IMR-90 (cell line): Measurements from ENCODE around the gene BRIP1. TPM values are rescaled to one million over a fixed set of nuclear protein-coding genes. Genes with fewer than 3 reads are reported as not detected.

Experiments
- ATAC-seq: fragments of 200-7000 bp; cut with Tn5 transposase; 2 replicates; pipeline ENCODE4 v1.9.1; 2020; ENCODE audit warnings: low read depth, mild to moderate bottlenecking, moderate library complexity
- BruUV-seq: library from RNA; stranded (reverse); fragments of 400-500 nt; replicated peaks from 2 replicates; lab custom pipeline; 2021; lab: Mats Ljungman, UMichigan
- CTCF ChIA-PET: fragments of 300-600 bp; formaldehyde crosslinking; extraction: SDS; loops from one replicate; lab custom pipeline; 2021; ENCODE audit warnings: antibody characterized with exemption; lab: Yijun Ruan, JAX
- POLR2A ChIA-PET: fragments of 300-600 bp; sonication (Branson Sonifier 250); formaldehyde crosslinking; loops from one replicate; lab custom pipeline; 2022; ENCODE audit warnings: antibody characterized with exemption; ENCODE audit not compliant: unreplicated experiment; lab: Charles Lee
- DNase-seq: peaks from one replicate; pipeline ENCODE4 v3.0.0; 2013
- H2AFZ ChIP-seq: replicated peaks from 2 replicates; pipeline ENCODE3; 2013; ENCODE audit warnings: low read length, mild to moderate bottlenecking; ENCODE audit not compliant: poor library complexity
- H2AK5ac ChIP-seq: 2 replicates; pipeline ENCODE4 v1.6.1; 2013; ENCODE audit warnings: low read depth, low read length, inconsistent platforms
- H2AK9ac ChIP-seq: replicated peaks from 2 replicates; pipeline ENCODE3; 2013; ENCODE audit warnings: mild to moderate bottlenecking, low read depth, low read length, moderate library complexity; ENCODE audit not compliant: poor library complexity
- H2BK120ac ChIP-seq: 2 replicates; pipeline ENCODE4 v1.6.1; 2013; ENCODE audit warnings: low read depth, low read length, inconsistent platforms
- H2BK15ac ChIP-seq: 3 replicates; pipeline ENCODE4 v1.6.1; 2013; ENCODE audit warnings: low read depth, low read length, inconsistent platforms
- H2BK20ac ChIP-seq: 2 replicates; pipeline ENCODE4 v1.6.1; 2013; ENCODE audit warnings: low read depth, mild to moderate bottlenecking, inconsistent platforms, low read length, moderate library complexity
- H2BK5ac ChIP-seq: 2 replicates; pipeline ENCODE4 v1.6.1; 2013; ENCODE audit warnings: mild to moderate bottlenecking, low read depth, low read length, inconsistent platforms; ENCODE audit not compliant: poor library complexity, severe bottlenecking
- H3K14ac ChIP-seq: replicated peaks from 2 replicates; pipeline ENCODE4 v1.6.1; 2013; ENCODE audit warnings: low read depth, low read length, inconsistent platforms
- H3K18ac ChIP-seq: 2 replicates; pipeline ENCODE4 v1.6.1; 2013; ENCODE audit warnings: low read depth, low read length, control low read depth
- H3K23ac ChIP-seq: 2 replicates; pipeline ENCODE4 v1.6.1; 2013; ENCODE audit warnings: low read depth, low read length, inconsistent platforms
- H3K27ac ChIP-seq: 2 replicates; pipeline ENCODE4 v1.5.1; 2013; ENCODE audit warnings: mild to moderate bottlenecking, control low read depth, low read length; ENCODE audit not compliant: insufficient read depth
- H3K27me3 ChIP-seq: 2 replicates; pipeline ENCODE4 v1.6.1; 2013; ENCODE audit warnings: low read length; ENCODE audit not compliant: control insufficient read depth, insufficient read depth
- H3K36me3 ChIP-seq: 2 replicates; pipeline ENCODE4 v1.6.1; 2013; ENCODE audit warnings: low read length, mixed read lengths; ENCODE audit not compliant: control insufficient read depth, insufficient read depth
- H3K4ac ChIP-seq: 2 replicates; pipeline ENCODE4 v1.6.1; 2013; ENCODE audit warnings: low read depth, low read length, inconsistent platforms
- H3K4me1 ChIP-seq: 2 replicates; pipeline ENCODE4 v1.6.1; 2013; ENCODE audit warnings: low read length, mixed read lengths; ENCODE audit not compliant: control insufficient read depth, insufficient read depth
- H3K4me2 ChIP-seq: 2 replicates; pipeline ENCODE4 v1.6.1; 2013; ENCODE audit warnings: low read depth, mild to moderate bottlenecking, control low read depth, low read length, moderate library complexity
- H3K4me3 ChIP-seq: 2 replicates; pipeline ENCODE4 v1.5.1; 2013; ENCODE audit warnings: low read depth, mild to moderate bottlenecking, control low read depth, low read length, moderate library complexity; ENCODE audit not compliant: insufficient read depth
- H3K56ac ChIP-seq: 2 replicates; pipeline ENCODE4 v1.6.1; 2013; ENCODE audit warnings: low read length, inconsistent platforms; ENCODE audit not compliant: insufficient read depth; ENCODE audit errors: extremely low read depth
- H3K79me1 ChIP-seq, 2 experiments: 2 replicates each; pipeline ENCODE4 v1.6.1; 2013; ENCODE audit warnings: low read length in 2 of 2, inconsistent platforms in 1 of 2, low read depth in 1 of 2
- H3K9ac ChIP-seq: 2 replicates; pipeline ENCODE4 v1.6.1; 2013; ENCODE audit warnings: low read depth, low read length, control low read depth
- H3K9me1 ChIP-seq: 2 replicates; pipeline ENCODE4 v1.6.1; 2013; ENCODE audit warnings: low read length, inconsistent platforms; ENCODE audit not compliant: insufficient read depth
- H3K9me3 ChIP-seq: 2 replicates; pipeline ENCODE4 v1.6.1; 2013; ENCODE audit warnings: low read length; ENCODE audit not compliant: control insufficient read depth, insufficient read depth
- H4K20me1 ChIP-seq: 2 replicates; pipeline ENCODE4 v1.6.1; 2013; ENCODE audit warnings: low read length, inconsistent platforms; ENCODE audit not compliant: insufficient read depth
- H4K5ac ChIP-seq: 2 replicates; pipeline ENCODE4 v1.6.1; 2013; ENCODE audit warnings: mild to moderate bottlenecking, low read depth, low read length, control low read depth
- H4K8ac ChIP-seq, 2 experiments: 2 replicates each; pipeline ENCODE4 v1.6.1; 2013; ENCODE audit warnings: low read depth in 2 of 2, low read length in 2 of 2, control low read depth in 1 of 2, inconsistent platforms in 1 of 2
- H4K91ac ChIP-seq: 2 replicates; pipeline ENCODE4 v1.6.1; 2013; ENCODE audit warnings: low read depth, low read length, inconsistent platforms; ENCODE audit not compliant: insufficient read depth
- BHLHE40 ChIP-seq: fragments of 150-350 bp; IDR thresholded peaks from 2 replicates; pipeline ENCODE4 v1.6.1; 2016; ENCODE audit warnings: mild to moderate bottlenecking, low read depth, low read length
- CEBPB ChIP-seq: IDR thresholded peaks from 2 replicates; pipeline ENCODE4 v1.6.1; 2012; ENCODE audit warnings: low read depth, low read length, improper control_type of control experiment
- CHD1 ChIP-seq: IDR thresholded peaks from 2 replicates; pipeline ENCODE4 v1.6.1; 2012; ENCODE audit warnings: low read depth, low read length, improper control_type of control experiment
- CTCF ChIP-seq: conservative IDR thresholded peaks from 2 replicates; pipeline ENCODE4 v1.5.1; 2012; ENCODE audit warnings: mild to moderate bottlenecking, low read depth, low read length, improper control_type of control experiment
- ELK1 ChIP-seq: fragments of 150-350 bp; IDR thresholded peaks from 2 replicates; pipeline ENCODE4 v1.6.1; 2016; ENCODE audit warnings: low read depth, mild to moderate bottlenecking, low read length, moderate library complexity, borderline replicate concordance
- FOS ChIP-seq: fragments of 150-350 bp; IDR thresholded peaks from 2 replicates; pipeline ENCODE4 v1.6.1; 2016; ENCODE audit warnings: low read depth, low read length
- MAFK ChIP-seq: IDR thresholded peaks from 2 replicates; pipeline ENCODE4 v1.6.1; 2012; ENCODE audit warnings: low read depth, low read length, improper control_type of control experiment
- MAZ ChIP-seq: IDR thresholded peaks from 2 replicates; pipeline ENCODE4 v1.6.1; 2012; ENCODE audit warnings: low read depth, mild to moderate bottlenecking, low read length, improper control_type of control experiment, moderate library complexity, borderline replicate concordance
- MXI1 ChIP-seq: IDR thresholded peaks from 2 replicates; pipeline ENCODE4 v1.6.1; 2012; ENCODE audit warnings: low read depth, mild to moderate bottlenecking, low read length, moderate library complexity, borderline replicate concordance
- NFE2L2 ChIP-seq: fragments of 150-350 bp; IDR thresholded peaks from 2 replicates; pipeline ENCODE4 v1.6.1; 2016; ENCODE audit warnings: low read depth, mild to moderate bottlenecking, low read length
- POLR2A ChIP-seq: IDR thresholded peaks from 2 replicates; pipeline ENCODE4 v1.6.1; 2012; ENCODE audit warnings: mild to moderate bottlenecking, low read depth, low read length
- RAD21 ChIP-seq: IDR thresholded peaks from 2 replicates; pipeline ENCODE4 v1.6.1; 2012; ENCODE audit warnings: low read length, improper control_type of control experiment
- RCOR1 ChIP-seq: IDR thresholded peaks from 2 replicates; pipeline ENCODE4 v1.6.1; 2012; ENCODE audit warnings: mild to moderate bottlenecking, low read length, improper control_type of control experiment; ENCODE audit not compliant: insufficient replicate concordance
- RFX5 ChIP-seq: IDR thresholded peaks from 2 replicates; pipeline ENCODE4 v1.8.0; 2012; ENCODE audit warnings: low read depth, mild to moderate bottlenecking, low read length, moderate library complexity
- SMC3 ChIP-seq: fragments of 150-350 bp; IDR thresholded peaks from 2 replicates; pipeline ENCODE4 v1.6.1; 2016; ENCODE audit warnings: low read depth, mild to moderate bottlenecking, antibody characterized with exemption, low read length, moderate library complexity
- USF2 ChIP-seq: fragments of 150-350 bp; IDR thresholded peaks from 2 replicates; pipeline ENCODE4 v1.6.1; 2017; ENCODE audit warnings: mild to moderate bottlenecking, antibody characterized with exemption, low read length, low read depth
- WGBS, 2 experiments: methylation state at CpG; one replicate each; pipeline versions ENCODE4 v1.1.5 to v1.1.7; 2013; ENCODE audit warnings: missing lambda C conversion rate in 2 of 2; ENCODE audit not compliant: insufficient read length in 1 of 2; ENCODE audit errors: extremely low coverage in 2 of 2; 5-methylcytosine and 5-hydroxymethylcytosine counted together
- dilution Hi-C: fragments of 300-500 bp; cut with HindIII; formaldehyde crosslinking; loops from one replicate; pipeline ENCODE4 v1.14.3; 2018; ENCODE audit warnings: low sequenced_read_pairs; ENCODE audit not compliant: unreplicated experiment
- in situ Hi-C: fragments of 300-500 bp; cut with MboI; formaldehyde crosslinking; loops from 3 replicates; pipeline ENCODE4 v1.14.3; 2019; ENCODE audit warnings: low sequenced_read_pairs, inconsistent platforms, mixed read lengths
- intact Hi-C: fragments of 100-400 bp; cut with micrococcal nuclease; formaldehyde crosslinking; loops from 2 replicates; pipeline ENCODE4 v1.10.0; 2022
- polyA plus RNA-seq, 3 experiments: library from polyadenylated mRNA; depleted of rRNA; stranded (reverse); fragments of >200 nt; gene quantifications; 2 replicates each; pipeline ENCODE4 v1.2.3, GENCODE V29; 2012; ENCODE audit warnings: low replicate concordance in 1 of 3
- total RNA-seq: library from RNA; depleted of rRNA; stranded (reverse); fragments of >200 nt; gene quantifications from 2 replicates; pipeline ENCODE4 v1.2.3, GENCODE V29; 2012

Gene BRIP1
- total and polyA plus RNA-seq, 2 of the 4 experiments (the other 2 are of a cell fraction), result 6.1 to 19.7 TPM

- DNase-seq (no peak), ATAC-seq (no peak)
- H2AFZ ChIP-seq, result no peak overlapping the region
- in situ Hi-C loops (no loop called here), intact Hi-C loops (no loop called here), dilution Hi-C loops (no loop called here)
- H3K23ac ChIP-seq, result no peak overlapping the region
- H3K18ac ChIP-seq, result no peak overlapping the region
- no peaks in the 10 kb centered on the region for H3K36me3 ChIP-seq
- H3K4ac ChIP-seq, result no peak overlapping the region
- no peak overlapping the region for H3K4me2 ChIP-seq
- H3K14ac ChIP-seq, result no peak overlapping the region
- no peaks in the 10 kb centered on the region for H4K20me1 ChIP-seq
- H3K9me1 ChIP-seq, result no peaks in the 10 kb centered on the region
- H3K9ac ChIP-seq, result no peak overlapping the region
- 0 out of 2 replicates have a peak, but pooled peaks cover 2% of the 10 kb centered on the region for H3K9me3 ChIP-seq
- ChIA-PET POLR2A (no interaction called here), CTCF (interaction anchor here (1.4 kb wide), 1 partner anchor 15 kb away, joined by 4 read pairs; no protein-coding TSS in a partner anchor)
- no peaks in the 10 kb centered on the region for H3K4me1 ChIP-seq
- TF ChIP-seq NFE2L2 (no peak), MAFK (no peak), MXI1 (no peak), USF2 (no peak), RAD21 (no peak), SMC3 (no peak), RCOR1 (no peak), RFX5 (no peak), CEBPB (no peak), FOS (no peak), POLR2A (no peak), CTCF (no peak), ELK1 (no peak), BHLHE40 (no peak), MAZ (no peak), CHD1 (no peak)
- H3K79me1 ChIP-seq, result no peaks in the 10 kb centered on the region
- WGBS, 2 experiments, result no CpG with 5 or more reads among the region's 2 CpGs
- no peak overlapping the region for H4K5ac ChIP-seq
- H2AK5ac ChIP-seq, result no peak overlapping the region
- no peaks in the 10 kb centered on the region for H3K27me3 ChIP-seq
- no peak overlapping the region for H3K4me3 ChIP-seq
- no peak overlapping the region for H4K91ac ChIP-seq
- BruUV-seq, result no TSS peak
- no peak overlapping the region for H2BK20ac ChIP-seq
- no peak overlapping the region for H4K8ac ChIP-seq
- H2BK5ac ChIP-seq, result no peak overlapping the region
- no peak overlapping the region for H2BK15ac ChIP-seq
- H2BK120ac ChIP-seq, result no peak overlapping the region
- H2AK9ac ChIP-seq, result no peak overlapping the region
- no peak overlapping the region for H3K56ac ChIP-seq
- H3K27ac ChIP-seq, result no peak overlapping the region
These were observed 149.0 kb downstream of the BRIP1 start for GRCh38 chr17:61714300-61714699.
